ENCODE results near the gene DCDC2B.

Gene DCDC2B

DNA sequence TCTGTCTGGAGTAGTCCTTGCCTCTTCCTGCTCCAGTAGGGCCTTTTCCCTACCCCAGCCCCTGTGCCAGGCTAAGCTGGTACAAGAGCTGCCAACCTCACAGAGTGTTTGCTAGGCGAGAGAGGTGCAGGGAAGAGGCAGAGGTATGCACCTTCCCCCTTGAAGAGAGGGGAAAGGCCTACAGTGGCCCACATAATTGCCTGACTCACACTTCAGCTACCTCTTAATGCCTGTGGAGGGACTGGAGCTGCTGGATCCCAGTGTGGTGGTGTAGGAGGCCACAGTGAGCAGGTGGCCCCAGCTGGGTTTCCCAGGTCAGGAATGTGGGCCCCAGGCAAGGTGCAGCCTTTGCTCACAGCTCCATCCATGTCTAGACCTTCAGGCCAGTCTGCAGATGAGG is 11.8 kb upstream of the DCDC2B start:
- no peak for DNase-seq

DNA sequence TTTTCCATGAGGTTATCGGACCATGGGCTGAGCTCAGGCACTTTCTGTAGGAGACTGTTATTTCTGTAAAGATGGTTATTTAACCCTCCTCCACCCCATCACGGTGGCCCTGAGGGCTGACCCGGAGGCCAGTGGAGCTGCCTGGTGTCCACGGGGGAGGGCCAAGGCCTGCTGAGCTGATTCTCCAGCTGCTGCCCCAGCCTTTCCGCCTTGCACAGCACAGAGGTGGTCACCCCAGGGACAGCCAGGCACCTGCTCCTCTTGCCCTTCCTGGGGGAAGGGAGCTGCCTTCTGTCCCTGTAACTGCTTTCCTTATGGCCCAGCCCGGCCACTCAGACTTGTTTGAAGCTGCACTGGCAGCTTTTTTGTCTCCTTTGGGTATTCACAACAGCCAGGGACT is 11.1 kb upstream of the DCDC2B start:
- DNase-seq, result no peak

- no peak for DNase-seq
These were observed 10.4 kb upstream of the DCDC2B start for GRCh38 chr1:32198237-32199042.

DNA sequence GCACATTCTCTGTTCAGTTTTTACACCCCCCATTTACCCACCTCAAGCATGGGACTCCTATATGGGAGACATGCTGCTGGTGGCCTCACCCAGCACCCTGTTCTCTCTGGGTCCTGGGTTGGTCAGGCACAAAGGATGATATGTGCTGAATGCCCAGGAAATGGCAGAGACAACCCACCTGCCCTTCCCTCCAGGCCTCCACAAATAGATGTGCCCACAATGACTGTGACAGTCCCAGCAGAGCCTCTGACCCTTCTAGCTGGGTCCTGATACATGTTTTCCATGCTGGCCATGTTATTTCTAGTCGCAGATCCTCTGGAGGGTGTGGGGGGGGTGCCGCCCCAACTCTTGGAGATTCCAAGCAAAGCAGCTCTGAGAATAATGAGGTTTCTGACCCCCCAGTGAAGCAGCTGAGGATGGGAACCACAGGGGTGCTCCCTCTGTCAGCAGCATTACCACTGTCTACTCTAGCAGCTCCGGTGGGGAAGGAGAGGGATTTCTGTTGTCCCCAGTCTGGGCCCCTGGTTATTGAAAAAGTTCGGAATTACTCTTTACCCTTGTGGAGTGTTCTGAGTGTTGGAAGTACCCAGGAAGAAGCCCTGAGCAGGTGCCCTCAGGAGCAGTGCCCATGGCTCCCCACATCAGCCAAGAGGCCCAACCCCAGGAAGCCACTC is 9.7 kb upstream of the DCDC2B start:
- no peak for DNase-seq

GRCh38 chr1:32199717-32200072 is 9.2 kb upstream of the DCDC2B start:
- peak; percentile 66 for DNase-seq

DNA sequence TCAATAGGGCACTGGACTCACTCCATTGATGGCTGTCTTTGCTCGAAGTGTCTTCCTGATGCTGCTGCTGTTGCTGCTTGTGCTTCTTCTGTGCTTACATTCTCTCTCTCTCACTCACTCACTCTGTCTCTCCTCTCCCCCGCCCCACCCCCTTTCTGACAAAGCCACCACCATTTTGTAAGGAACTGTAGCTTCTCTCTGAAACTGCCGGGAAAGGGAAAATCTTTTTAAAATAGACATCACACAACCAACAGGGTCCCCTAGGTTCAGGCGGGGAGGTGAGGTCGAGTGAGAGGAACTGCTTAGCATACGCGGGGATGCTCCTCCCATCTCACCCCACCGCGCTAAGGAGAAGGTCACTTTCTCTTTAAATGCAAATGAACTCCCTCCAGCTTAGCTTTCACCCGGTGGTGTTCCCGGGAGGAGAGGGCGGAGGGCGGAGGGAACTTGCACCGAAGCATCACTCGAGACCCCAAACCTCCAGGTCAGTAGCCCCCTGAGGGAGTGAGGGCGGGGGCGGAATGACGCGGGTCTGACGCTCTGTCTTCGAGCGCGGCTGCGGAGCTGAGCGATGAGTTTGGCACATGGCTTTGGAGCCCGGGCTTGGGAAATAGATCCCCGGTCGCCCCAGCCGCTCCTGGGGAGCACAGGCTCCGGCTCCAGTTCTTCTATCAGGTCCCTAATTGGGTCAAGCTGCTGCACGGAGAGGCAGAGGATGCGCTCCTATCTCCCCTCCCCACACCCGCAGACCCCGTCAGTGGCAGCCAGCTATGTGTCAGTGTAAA is 8.5 kb upstream of the DCDC2B start, which contains the start of gene CCDC28B:
CCDC28B (plus strand) TSS at position 370 of the 785 bp plus-strand sequence. CDS start 1,341 bp downstream, outside the sequence.
- peak; percentile 88 for DNase-seq

DNA sequence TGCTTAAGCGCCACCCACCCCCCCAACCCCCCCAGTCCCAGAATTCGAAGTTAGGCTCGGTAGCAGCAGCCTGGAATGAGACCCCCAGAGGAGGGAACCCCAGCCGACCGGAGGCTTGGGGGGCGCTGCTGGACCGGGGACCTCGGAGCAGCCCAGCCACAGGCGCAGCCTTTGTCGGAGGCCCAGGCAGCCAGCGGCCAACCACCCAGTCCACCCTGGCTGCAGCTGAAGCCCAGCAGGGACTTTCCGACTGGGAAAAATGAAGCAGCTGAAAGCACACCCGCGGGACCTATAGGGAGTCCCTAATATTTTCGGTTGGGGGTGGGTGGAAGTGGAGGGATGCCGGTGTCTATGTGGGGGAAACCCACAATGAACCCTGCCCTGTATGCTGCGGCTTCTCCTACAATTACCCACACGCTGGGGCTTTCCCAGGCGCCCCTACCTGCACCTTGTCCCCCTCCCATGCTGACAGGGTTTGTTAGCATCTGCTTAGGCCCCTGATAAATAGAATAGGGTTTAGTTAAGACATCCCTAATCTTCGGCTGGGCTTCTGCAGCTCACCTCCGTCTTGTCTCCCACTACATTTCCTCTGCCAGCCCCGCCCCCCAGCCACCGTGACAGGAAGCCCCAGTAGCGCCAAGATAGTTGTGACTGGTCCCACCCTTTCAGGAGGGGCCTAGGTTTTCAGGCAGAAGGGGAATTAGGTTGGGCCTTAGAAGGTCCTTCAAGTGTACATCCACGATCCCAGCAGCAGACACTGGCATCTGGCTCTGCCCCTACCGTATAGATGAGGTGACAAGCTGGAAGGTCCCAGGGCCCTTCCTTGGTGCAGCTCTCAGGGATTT is 7.7 kb upstream of the DCDC2B start:
- peak; percentile 87 for DNase-seq

DNA sequence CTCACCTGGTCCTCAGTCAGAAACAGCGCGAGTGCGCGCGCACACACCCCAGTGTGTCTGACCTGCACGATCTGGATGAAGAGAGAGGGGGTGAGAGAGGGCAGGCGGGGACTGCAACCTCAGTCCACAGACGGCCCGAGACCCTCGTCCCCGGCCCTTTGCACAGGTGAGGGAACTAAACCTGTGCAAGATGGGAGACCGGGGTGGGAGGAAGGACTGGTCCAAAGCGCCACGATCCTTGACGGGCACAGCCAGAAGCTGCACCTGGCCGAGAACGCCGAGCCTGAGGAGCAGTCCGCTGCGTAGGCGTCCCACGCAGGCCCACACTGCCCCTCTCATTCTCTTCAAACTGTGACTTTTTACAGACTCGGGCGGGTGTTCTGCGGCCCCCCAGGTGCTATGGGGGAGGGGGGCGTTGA is 3.9 kb upstream of the DCDC2B start:
- no peak for DNase-seq

- DNase-seq, result peak; percentile 92
These were observed 3.2 kb upstream of the DCDC2B start, which contains the start of gene IQCC for GRCh38 chr1:32205401-32206370. Gene IQCC, plus strand, starts transcription at chr1:32205671. Its CDS starts 11 bp downstream, at chr1:32205682.

- no peak for DNase-seq
These were observed 420 bp upstream of the DCDC2B start for GRCh38 chr1:32208469-32208868.

DNA sequence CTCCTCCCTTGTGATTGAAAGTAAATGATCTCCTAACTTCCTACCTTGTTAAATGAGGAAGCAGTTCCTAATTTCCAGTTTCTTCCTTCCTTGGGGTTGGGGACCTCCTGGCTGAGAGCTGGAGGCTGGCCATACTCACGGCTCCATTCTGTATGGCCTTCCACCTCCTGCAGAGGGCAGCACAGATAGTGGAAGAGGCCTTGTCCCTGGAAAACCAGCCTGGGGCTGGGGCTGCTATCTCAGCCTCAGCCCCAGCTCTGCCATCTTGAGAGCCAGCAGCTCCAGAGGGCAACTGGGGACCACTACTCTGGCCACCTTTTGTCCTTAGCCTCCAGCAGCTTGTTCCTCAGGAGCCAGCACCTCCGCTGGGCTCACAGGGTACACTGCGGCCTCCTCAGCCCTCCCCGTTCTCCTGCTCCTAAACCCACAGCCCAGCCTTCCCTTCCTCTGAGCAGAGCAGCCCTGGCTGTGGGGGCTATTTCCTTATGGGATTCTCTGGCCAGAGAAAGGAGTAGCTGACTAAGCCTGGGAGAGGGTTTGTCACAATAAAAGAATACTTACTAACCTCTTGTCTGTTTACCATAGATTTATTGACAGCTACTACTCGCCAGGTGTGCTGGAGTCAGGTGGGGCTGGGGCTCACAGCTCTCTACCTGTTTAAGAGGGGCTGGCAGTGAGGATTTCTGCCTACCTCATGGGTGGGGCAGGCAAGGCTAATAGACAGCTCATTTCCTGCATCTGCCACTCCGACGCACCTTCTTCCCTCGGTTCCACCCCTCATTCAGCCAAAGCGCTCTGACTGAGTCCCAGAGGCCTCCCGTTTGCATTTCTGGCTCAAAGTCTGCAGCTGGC is 7.0 kb downstream of the DCDC2B start:
- DNase-seq, result peak; percentile 68

GRCh38 chr1:32216566-32216965 is 7.7 kb downstream of the DCDC2B start:
- DNase-seq, result no peak

- DNase-seq, result no peak
These were observed 10.1 kb downstream of the DCDC2B start for GRCh38 chr1:32219022-32219421.

DNA sequence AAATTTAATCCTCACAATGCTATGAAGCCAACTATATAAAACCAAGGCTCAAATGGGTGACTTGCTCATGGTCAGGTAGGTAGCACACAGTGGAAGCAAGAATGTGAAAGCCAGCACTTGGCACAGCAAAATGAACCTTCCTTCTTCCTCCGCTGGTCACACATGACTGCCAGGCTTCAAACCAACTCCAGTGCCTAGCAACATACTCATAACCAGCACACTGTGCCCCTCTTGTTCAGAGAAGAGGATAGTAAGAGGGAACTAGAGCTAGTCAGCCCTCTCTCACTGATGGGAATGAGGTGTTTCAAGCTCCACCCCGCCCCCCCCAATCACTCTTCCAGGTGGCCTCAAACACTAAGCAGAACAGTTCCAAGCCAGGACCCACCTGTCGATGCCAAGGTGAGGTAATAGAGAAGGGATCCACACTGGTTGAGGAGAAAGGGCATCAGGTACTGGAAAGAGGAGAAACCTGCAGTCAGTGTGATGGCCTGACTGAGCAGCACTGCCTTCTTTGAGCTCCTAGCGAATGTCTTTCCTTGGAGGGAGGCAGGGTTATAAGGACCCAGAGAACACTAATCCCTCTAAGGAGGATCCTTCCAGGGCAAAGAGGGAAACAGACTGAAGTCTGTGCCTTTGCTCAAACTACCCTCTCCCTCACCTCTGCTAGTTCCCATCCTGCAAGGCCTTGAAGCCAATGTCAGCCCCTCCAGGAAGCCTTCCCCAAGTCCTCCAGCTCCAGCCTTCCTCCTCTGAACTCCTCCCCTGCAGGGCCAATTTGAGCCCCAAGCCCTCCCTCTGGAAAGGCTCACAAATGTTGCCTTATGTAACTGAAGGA is 12.1 kb downstream of the DCDC2B start:
- no peak for DNase-seq

DNA sequence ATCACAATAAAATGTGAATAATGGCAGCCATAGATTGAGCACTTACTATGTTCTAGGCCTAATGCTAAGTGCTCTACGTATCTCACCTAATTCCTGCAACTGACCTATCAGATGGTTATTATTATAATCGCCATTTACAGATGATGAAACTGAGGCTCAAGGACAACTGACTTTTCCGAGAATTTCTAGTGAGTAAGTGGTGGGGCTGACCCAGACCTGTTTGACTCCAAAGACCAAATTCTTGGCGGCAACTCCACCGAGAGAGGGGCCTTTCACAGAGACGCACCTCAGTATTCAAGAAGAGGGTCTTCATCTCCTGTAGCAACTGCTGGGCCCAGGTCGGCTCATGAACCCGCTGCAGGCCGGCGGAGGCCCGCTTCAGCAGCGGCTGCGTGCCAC is 12.7 kb downstream of the DCDC2B start:
- DNase-seq, result no peak

DNA sequence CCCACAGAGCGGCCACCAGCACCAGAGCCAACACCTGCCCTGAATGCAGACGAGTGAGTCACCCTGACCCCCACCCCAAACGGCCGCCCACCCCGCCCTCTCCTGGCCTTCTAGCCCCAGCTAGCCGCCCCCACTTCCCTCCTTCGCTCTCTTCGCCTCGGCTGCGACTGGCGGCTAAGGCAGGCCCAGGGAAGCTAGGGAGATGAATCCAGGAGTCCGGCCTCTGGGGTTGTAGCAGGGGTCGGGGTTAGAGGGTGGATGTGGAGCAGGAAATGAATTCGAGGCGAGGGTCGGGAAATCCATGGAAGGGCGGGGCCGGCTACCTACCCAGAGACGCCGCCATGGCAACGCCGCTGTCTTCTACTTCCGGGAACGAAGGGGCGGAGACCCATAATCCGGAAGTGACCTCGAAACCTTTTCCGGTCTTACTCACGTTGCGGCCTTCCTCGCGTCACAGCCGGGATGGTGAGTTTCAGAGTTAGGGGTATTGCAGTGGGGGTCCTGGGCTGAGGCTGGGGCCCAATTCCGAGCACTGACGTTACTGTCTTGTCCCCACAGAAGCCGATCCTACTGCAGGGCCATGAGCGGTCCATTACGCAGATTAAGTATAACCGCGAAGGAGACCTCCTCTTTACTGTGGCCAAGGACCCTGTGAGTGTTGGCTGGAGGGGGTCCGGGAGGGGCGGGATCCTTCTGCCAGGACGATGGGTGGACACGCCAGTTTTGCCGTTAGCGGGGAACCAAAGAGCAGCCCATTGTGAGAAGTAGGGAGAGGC is 13.3 kb downstream of the DCDC2B start, which contains the start of the genes EIF3I and TMEM234:
EIF3I (plus strand) TSS at position 428 of the 776 bp plus-strand sequence; CDS start at position 463, 35 bp downstream.
TMEM234 (minus strand) TSS at position 374 of the 776 bp plus-strand sequence; CDS start at position 343, 31 bp downstream.
- peak; percentile 95 for DNase-seq

- DNase-seq, result no peak
These were observed 14.8 kb downstream of the DCDC2B start for GRCh38 chr1:32223683-32224082.

GRCh38 chr1:32224285-32224684 is 15.4 kb downstream of the DCDC2B start:
- no peak for DNase-seq

Data from right hindlimb (tissue), 1 donor.